ENCODE data around the gene VGLL1. TPM values are rescaled to one million over a fixed set of nuclear protein-coding genes. Genes with fewer than 3 reads are reported as not detected.

The VGLL1 gene
- total RNA-seq, 2 donors from 2014 or later: 3.7 to 5.0 TPM

- Histone ChIP-seq H3K9me3 (no peaks in the 10 kb centered on the region), H3K4me3 (no peak overlapping the region), H3K27ac (no peak overlapping the region), H3K36me3 (no peaks in the 10 kb centered on the region), H3K27me3 (replicated peaks; ENCODE audit: insufficient read depth) (no peaks in the 10 kb centered on the region), H3K4me1 (replicated peaks) (no peaks in the 10 kb centered on the region)
- no peak for DNase-seq (ENCODE audit: low spot score)
- 74% methylated on average over 4 of the region's 4 CpGs for WGBS
- intact Hi-C loops (cut with DNase I): loop anchor here (5.0 kb wide), 1 partner anchor 523 kb away; the partner anchor contains the start of gene MMGT1
- no peak for TF ChIP-seq POLR2A (IDR thresholded peaks at IDR 0.05)
- no peak for TF ChIP-seq CTCF (IDR thresholded peaks at IDR 0.05)
- no peak for TF ChIP-seq POLR2AphosphoS5 (IDR thresholded peaks at IDR 0.05)
These were observed 37.0 kb upstream of the VGLL1 start for GRCh38 chrX:136495043-136495442.

GRCh38 chrX:136496186-136496763 is 35.7 kb upstream of the VGLL1 start:
- no peaks in the 10 kb centered on the region for H3K36me3 ChIP-seq
- peak overlapping the region; percentile 53 to 56 for H3K4me3 ChIP-seq
- intact Hi-C loops (cut with DNase I): loop anchor here (5.0 kb wide), 1 partner anchor 524 kb away; the partner anchor contains the start of gene MMGT1
- no peaks in the 10 kb centered on the region for H3K4me1 ChIP-seq (replicated peaks)
- WGBS: 4% methylated on average over 13 of the region's 13 CpGs
- peak overlapping the region; percentile 89 to 95 for H3K27ac ChIP-seq
- no peak for DNase-seq (ENCODE audit: low spot score)
- TF ChIP-seq POLR2AphosphoS5 (IDR thresholded peaks at IDR 0.05): no peak
- TF ChIP-seq POLR2A (IDR thresholded peaks at IDR 0.05): no peak
- TF ChIP-seq CTCF (IDR thresholded peaks at IDR 0.05): no peak
- no peaks in the 10 kb centered on the region for H3K9me3 ChIP-seq
- no peaks in the 10 kb centered on the region for H3K27me3 ChIP-seq (replicated peaks; ENCODE audit: insufficient read depth)

- H3K27ac ChIP-seq: peak overlapping the region; percentile 89 to 95
- no peaks in the 10 kb centered on the region for H3K27me3 ChIP-seq (replicated peaks; ENCODE audit: insufficient read depth)
- H3K4me1 ChIP-seq (replicated peaks): no peaks in the 10 kb centered on the region
- WGBS: 0% methylated on average over 15 of the region's 111 CpGs
- intact Hi-C loops (cut with DNase I): loop anchor here (5.0 kb wide), 1 partner anchor 525 kb away; the partner anchor contains the start of gene MMGT1
- H3K4me3 ChIP-seq: peak overlapping the region; percentile 53 to 56
- H3K36me3 ChIP-seq: no peaks in the 10 kb centered on the region
- DNase-seq (ENCODE audit: low spot score): peak; percentile 71
- H3K9me3 ChIP-seq: no peaks in the 10 kb centered on the region
- peak; percentile 57 for TF ChIP-seq POLR2AphosphoS5 (IDR thresholded peaks at IDR 0.05)
- no peak for TF ChIP-seq CTCF (IDR thresholded peaks at IDR 0.05)
- no peak for TF ChIP-seq POLR2A (IDR thresholded peaks at IDR 0.05)
These were observed 35.1 kb upstream of the VGLL1 start for GRCh38 chrX:136496764-136497555.

DNA sequence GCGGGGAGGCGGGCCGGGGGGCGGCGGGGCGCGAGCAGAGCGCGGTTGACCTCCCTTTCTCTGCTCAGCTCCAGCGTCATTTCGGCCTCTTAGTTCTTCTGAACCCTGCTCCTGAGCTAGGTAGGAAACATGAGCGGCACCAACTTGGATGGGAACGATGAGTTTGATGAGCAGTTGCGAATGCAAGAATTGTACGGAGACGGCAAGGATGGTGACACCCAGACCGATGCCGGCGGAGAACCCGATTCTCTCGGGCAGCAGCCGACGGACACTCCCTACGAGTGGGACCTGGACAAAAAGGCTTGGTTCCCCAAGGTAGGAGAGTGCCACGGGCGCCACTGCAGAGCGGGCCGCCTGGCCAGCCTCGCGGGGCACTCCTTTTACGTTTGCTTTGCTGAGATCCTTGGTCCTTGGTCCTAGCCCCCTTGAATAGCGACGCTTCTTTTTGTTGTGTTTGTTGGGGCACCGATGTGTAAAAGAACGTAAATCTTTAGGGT is 34.4 kb upstream of the VGLL1 start, which contains the start of gene HTATSF1:
TSS of gene HTATSF1 (plus strand) at position 37 of the 497 bp plus-strand sequence. CDS start at position 130, 93 bp downstream.
- H3K27me3 ChIP-seq (replicated peaks; ENCODE audit: insufficient read depth): no peaks in the 10 kb centered on the region
- intact Hi-C loops (cut with DNase I): loop anchor here (5.0 kb wide), 1 partner anchor 525 kb away; the partner anchor contains the start of gene MMGT1
- H3K36me3 ChIP-seq: no peaks in the 10 kb centered on the region
- no peaks in the 10 kb centered on the region for H3K9me3 ChIP-seq
- WGBS: 0% methylated on average over 14 of the region's 35 CpGs
- no peaks in the 10 kb centered on the region for H3K4me1 ChIP-seq (replicated peaks)
- TF ChIP-seq POLR2A (IDR thresholded peaks at IDR 0.05): no peak
- no peak for TF ChIP-seq POLR2AphosphoS5 (IDR thresholded peaks at IDR 0.05)
- TF ChIP-seq CTCF (IDR thresholded peaks at IDR 0.05): no peak
- H3K4me3 ChIP-seq: peak within 1 kb of the TSS; percentile 53 to 56
- no peak for DNase-seq (ENCODE audit: low spot score)
- H3K27ac ChIP-seq: peak within 1 kb of the TSS; percentile 89 to 95

Data from prostate gland (tissue), 2 donors.